Measurements from ENCODE around the gene CCDC200.

Gene CCDC200

DNA sequence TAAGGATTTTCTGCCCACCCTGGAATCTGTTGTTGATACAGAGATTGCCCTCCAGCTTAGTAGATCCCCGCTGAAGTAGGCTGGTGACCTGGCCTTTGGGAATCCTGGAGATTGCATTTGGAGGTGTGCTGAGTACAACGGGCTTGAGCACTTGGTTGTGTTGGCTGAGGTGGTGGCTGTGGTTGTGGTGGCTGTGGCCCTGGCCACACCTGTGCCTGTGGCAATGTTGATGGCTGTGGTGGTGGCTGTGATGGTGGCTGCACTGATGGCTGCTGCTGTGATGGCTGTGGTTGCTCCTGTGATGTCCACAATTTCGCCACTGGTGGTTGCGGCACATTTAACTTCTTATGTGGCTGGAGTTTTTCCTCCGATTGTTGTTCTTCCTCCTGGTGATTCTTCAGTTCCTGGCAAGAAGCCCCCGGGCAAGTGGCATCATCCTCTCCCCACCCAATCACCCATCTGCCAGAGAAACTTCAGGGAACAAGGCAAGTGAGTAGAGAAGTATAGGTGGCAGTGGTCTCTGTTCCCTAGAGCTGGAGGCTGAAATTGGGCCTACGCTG, 4.2 kb downstream of the CCDC200 start:
- Histone ChIP-seq H3K4me3 (ENCODE audit: low read length) (no peak overlapping the region), H3K4me1 (ENCODE audit: control insufficient read depth, low read length) (no peaks in the 10 kb centered on the region), H3K9me2 (replicated peaks; ENCODE audit: control insufficient read depth, low read length) (no peaks in the 10 kb centered on the region), H3K27me3 (ENCODE audit: control insufficient read depth, low read length) (no peaks in the 10 kb centered on the region), H3K4me2 (ENCODE audit: low read length) (no peak overlapping the region), H3K36me3 (ENCODE audit: control insufficient read depth, low read length) (no peaks in the 10 kb centered on the region), H3K9me3 (ENCODE audit: control insufficient read depth, insufficient read depth, low read length) (no peaks in the 10 kb centered on the region), H3K79me2 (ENCODE audit: control insufficient read depth, low read length) (no peaks in the 10 kb centered on the region), H3F3A (ENCODE audit: control insufficient read depth, insufficient read depth) (no peaks in the 10 kb centered on the region; the same call in 1 of the 2 replicates), H3K27ac (ENCODE audit: low read depth, low read length) (no peak overlapping the region), H4K20me1 (ENCODE audit: control insufficient read depth, insufficient read depth, low read depth, low read length) (no peaks in the 10 kb centered on the region)
- TF ChIP-seq EZH2phosphoT487 (IDR thresholded peaks at IDR 0.05; ENCODE audit: borderline replicate concordance, low read length), result no peak
- TF ChIP-seq, protein P1, sequence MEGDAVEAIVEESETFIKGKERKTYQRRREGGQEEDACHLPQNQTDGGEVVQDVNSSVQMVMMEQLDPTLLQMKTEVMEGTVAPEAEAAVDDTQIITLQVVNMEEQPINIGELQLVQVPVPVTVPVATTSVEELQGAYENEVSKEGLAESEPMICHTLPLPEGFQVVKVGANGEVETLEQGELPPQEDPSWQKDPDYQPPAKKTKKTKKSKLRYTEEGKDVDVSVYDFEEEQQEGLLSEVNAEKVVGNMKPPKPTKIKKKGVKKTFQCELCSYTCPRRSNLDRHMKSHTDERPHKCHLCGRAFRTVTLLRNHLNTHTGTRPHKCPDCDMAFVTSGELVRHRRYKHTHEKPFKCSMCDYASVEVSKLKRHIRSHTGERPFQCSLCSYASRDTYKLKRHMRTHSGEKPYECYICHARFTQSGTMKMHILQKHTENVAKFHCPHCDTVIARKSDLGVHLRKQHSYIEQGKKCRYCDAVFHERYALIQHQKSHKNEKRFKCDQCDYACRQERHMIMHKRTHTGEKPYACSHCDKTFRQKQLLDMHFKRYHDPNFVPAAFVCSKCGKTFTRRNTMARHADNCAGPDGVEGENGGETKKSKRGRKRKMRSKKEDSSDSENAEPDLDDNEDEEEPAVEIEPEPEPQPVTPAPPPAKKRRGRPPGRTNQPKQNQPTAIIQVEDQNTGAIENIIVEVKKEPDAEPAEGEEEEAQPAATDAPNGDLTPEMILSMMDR (IDR thresholded peaks at IDR 0.05; ENCODE audit: low read depth, low read length, poor library complexity, severe bottlenecking), result no peak

DNA sequence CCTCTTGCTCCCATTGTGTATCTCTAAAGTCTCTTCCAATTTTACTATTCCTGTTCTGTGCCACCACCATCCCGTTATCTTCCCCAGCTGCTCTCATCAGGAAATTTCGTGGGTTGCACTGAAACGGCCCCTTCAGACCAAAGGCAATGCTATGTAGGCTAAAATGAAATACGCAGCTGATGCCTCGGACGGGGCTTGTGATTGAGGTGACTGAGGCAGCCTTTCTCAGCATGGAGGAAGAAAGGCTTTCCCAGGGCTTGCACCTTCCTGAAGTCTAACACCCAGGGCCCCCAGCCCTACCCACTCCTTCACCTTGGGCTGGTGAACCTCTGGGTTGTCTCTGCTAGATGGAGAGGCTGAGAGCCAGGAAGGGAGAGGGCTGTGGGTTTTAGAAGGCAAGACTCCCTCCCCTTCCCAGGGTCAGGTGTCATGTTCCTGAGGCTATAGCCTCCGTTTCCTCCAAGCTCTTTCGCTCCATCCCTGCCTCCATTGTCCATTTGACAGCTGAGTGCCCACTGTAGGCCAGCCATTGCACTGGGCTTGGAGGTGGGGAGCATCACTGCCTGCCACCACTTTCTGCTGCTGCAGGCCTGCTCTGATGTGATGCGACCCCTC, 7.8 kb downstream of the CCDC200 start:
- TF ChIP-seq, protein P1 (IDR thresholded peaks at IDR 0.05; ENCODE audit: low read depth, low read length, poor library complexity, severe bottlenecking), result no peak
- no peak for TF ChIP-seq EZH2phosphoT487 (IDR thresholded peaks at IDR 0.05; ENCODE audit: borderline replicate concordance, low read length)
- H3K27me3 ChIP-seq (ENCODE audit: control insufficient read depth, low read length), result no peaks in the 10 kb centered on the region
- no peak overlapping the region for H3K4me2 ChIP-seq (ENCODE audit: low read length)
- no peak overlapping the region for H3K27ac ChIP-seq (ENCODE audit: low read depth, low read length)
- H3K36me3 ChIP-seq (ENCODE audit: control insufficient read depth, low read length), result no peaks in the 10 kb centered on the region; the same call in 1 of the 2 replicates
- H3K9me2 ChIP-seq (replicated peaks; ENCODE audit: control insufficient read depth, low read length), result no peaks in the 10 kb centered on the region
- H3F3A ChIP-seq (ENCODE audit: control insufficient read depth, insufficient read depth), result no peaks in the 10 kb centered on the region
- H3K9me3 ChIP-seq (ENCODE audit: control insufficient read depth, insufficient read depth, low read length), result no peaks in the 10 kb centered on the region
- no peaks in the 10 kb centered on the region for H3K79me2 ChIP-seq (ENCODE audit: control insufficient read depth, low read length)
- H3K4me3 ChIP-seq (ENCODE audit: low read length), result no peak overlapping the region
- no peaks in the 10 kb centered on the region for H3K4me1 ChIP-seq (ENCODE audit: control insufficient read depth, low read length)
- H4K20me1 ChIP-seq (ENCODE audit: control insufficient read depth, insufficient read depth, low read depth, low read length), result no peaks in the 10 kb centered on the region

- no peak overlapping the region for H3K27ac ChIP-seq (ENCODE audit: low read depth, low read length)
- no peaks in the 10 kb centered on the region for H3K79me2 ChIP-seq (ENCODE audit: control insufficient read depth, low read length)
- no peaks in the 10 kb centered on the region for H3F3A ChIP-seq (ENCODE audit: control insufficient read depth, insufficient read depth)
- H3K9me3 ChIP-seq (ENCODE audit: control insufficient read depth, insufficient read depth, low read length), result no peaks in the 10 kb centered on the region
- H3K4me3 ChIP-seq (ENCODE audit: low read length), result no peak overlapping the region
- no peaks in the 10 kb centered on the region for H4K20me1 ChIP-seq (ENCODE audit: control insufficient read depth, insufficient read depth, low read depth, low read length)
- no peaks in the 10 kb centered on the region for H3K27me3 ChIP-seq (ENCODE audit: control insufficient read depth, low read length)
- TF ChIP-seq, protein P1 (IDR thresholded peaks at IDR 0.05; ENCODE audit: low read depth, low read length, poor library complexity, severe bottlenecking), result no peak
- no peak for TF ChIP-seq EZH2phosphoT487 (IDR thresholded peaks at IDR 0.05; ENCODE audit: borderline replicate concordance, low read length)
- no peaks in the 10 kb centered on the region; the same call in 1 of the 2 replicates for H3K36me3 ChIP-seq (ENCODE audit: control insufficient read depth, low read length)
- H3K9me2 ChIP-seq (replicated peaks; ENCODE audit: control insufficient read depth, low read length), result no peaks in the 10 kb centered on the region
- no peaks in the 10 kb centered on the region for H3K4me1 ChIP-seq (ENCODE audit: control insufficient read depth, low read length)
- no peak overlapping the region for H3K4me2 ChIP-seq (ENCODE audit: low read length)
These were observed 8.6 kb downstream of the CCDC200 start for GRCh38 chr17:43219746-43220380.

Data from DOHH2 (cell line).